GM12874 (cell line): ENCODE results near the gene MPEG1.

ENCODE experiments used
- CTCF ChIP-seq: IDR thresholded peaks from 2 replicates; pipeline ENCODE4 v1.5.1; 2011; ENCODE audit warnings: low read depth, mild to moderate bottlenecking, control low read depth, low read length, moderate library complexity; ENCODE audit not compliant: insufficient read depth

The MPEG1 gene

GRCh38 chr11:59188954-59189353 is 23.8 kb downstream of the MPEG1 start:
- no peak for TF ChIP-seq CTCF

- no peak for TF ChIP-seq CTCF
Measured at GRCh38 chr11:59187587-59187986, 25.1 kb downstream of the MPEG1 start.

- TF ChIP-seq CTCF, result no peak
Measured at GRCh38 chr11:59187035-59187434, 25.7 kb downstream of the MPEG1 start.

- peak; percentile 87 for TF ChIP-seq CTCF
Measured at GRCh38 chr11:59186130-59186594, 26.6 kb downstream of the MPEG1 start.

DNA sequence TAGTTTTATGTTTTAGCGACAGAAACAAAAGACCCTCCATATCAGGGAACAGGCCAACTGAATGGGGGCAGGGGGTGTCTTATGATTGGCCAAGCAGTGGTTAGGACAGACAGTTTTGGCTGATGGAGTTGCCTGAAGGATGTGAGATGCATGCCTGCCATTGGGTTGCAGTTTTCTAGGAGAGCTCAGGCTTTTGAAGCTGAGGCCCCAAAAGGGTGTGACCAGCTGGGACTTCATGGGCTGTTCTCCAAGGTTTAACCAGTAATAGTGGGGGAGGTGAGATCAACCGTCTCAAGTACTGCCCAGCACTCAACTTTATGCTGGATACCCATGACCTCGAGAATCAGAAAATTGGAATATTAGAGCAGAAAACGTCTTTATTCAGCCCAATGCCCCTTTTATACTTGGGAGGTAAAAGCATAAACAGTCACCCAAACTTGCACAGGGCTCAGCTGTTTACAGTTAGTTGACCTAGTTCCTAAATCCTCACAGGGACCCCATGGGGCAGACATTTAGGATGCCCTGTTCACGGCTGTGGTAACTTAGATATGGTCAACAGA is 27.3 kb downstream of the MPEG1 start:
- TF ChIP-seq CTCF, result no peak

GRCh38 chr11:59184691-59185339 is 27.9 kb downstream of the MPEG1 start:
- TF ChIP-seq CTCF, result no peak

DNA sequence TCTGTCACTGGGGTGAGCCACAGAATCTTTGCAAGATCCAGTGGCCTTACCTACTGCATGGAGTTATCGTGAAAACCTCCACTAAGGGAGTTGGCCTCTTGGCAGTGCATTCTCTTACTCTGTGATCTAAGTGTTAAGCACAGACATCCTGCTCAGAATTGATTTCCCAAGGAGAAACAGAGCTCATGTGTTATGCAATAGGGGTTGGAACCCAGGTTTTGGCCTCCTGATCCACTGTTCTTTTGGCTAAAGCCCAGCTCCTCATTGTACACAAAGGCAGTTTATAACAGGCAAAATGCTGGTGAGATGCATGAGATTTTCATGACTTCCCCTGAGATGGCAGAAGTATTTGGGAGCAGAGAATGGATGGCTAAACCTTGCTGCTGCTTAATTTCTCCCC is 29.0 kb downstream of the MPEG1 start:
- no peak for TF ChIP-seq CTCF
